Colonic mucosa (tissue), 4 donors: ENCODE data around the gene COX17. TPM values are rescaled to one million over a fixed set of nuclear protein-coding genes. Genes with fewer than 3 reads are reported as not detected.

Source experiments
- DNase-seq: peaks from one replicate; pipeline ENCODE4 v3.0.0-alpha.2; 2020
- H3K27ac ChIP-seq: fragments of 200-600 bp; one replicate; pipeline ENCODE4 v1.8.0; 2021
- H3K27me3 ChIP-seq: fragments of 200-600 bp; one replicate; pipeline ENCODE4 v1.8.0; 2021
- H3K36me3 ChIP-seq: fragments of 200-600 bp; one replicate; pipeline ENCODE4 v1.8.0; 2021
- H3K4me1 ChIP-seq: fragments of 200-600 bp; one replicate; pipeline ENCODE4 v1.8.0; 2021; ENCODE audit warnings: mild to moderate bottlenecking
- H3K4me3 ChIP-seq: fragments of 200-600 bp; one replicate; pipeline ENCODE4 v1.8.0; 2021
- H3K9ac ChIP-seq, 2 donors: one replicate each; pipeline ENCODE4 v1.7.0; 2013; ENCODE audit warnings: control low read depth in 2 of 2, low read depth in 2 of 2, low read length in 2 of 2
- H3K9me3 ChIP-seq: fragments of 200-600 bp; one replicate; pipeline ENCODE4 v1.8.0; 2021
- intact Hi-C: fragments of 100-400 bp; cut with DNase I; formaldehyde crosslinking; loops from one replicate; pipeline ENCODE4 v1.14.1; 2022
- total RNA-seq, 2 donors: library from RNA; stranded (reverse); fragmentation: NEBNext Ultra II Directional in 1 of 2; extraction: Animal tissue kit (Norgen Biotek cat#: 25700) in 1 of 2; gene quantifications; one replicate each; pipeline ENCODE4 v1.2.1, GENCODE V29; 2021
- TF ChIP-seq, protein P1 (sequence below): fragments of 200-600 bp; IDR thresholded peaks from one replicate; pipeline ENCODE4 v1.8.0; 2022; ENCODE audit warnings: antibody characterized with exemption, mild to moderate bottlenecking
- donor health status: healthy.
- donor health status: DM: no; HTN: no; CAD: no.
- donor health status: DM: no; HTN: no; CAD: no.

The COX17 gene
- total RNA-seq, 2 donors from 2014 or later: 53.5 to 64.5 TPM

DNA sequence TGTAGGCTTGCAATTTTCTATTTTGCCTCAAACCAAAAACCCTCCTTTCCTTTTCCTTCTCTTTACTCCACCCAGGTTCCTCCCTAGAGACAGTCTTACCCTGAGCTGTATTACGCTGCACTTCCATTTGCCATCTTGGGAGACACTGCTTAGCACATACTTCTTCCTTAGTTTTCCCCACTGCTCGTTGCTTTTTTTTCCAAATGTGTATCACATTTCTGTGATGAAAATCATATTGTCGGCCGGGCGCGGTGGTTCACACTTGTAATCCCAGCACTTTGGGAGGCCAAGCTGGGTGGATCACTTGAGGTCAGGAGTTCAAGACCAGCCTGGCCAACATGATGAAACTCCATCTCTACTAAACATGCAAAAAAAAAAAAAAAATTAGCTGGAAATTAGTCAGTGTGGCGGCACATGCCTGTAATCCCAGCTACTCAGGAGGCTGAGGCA is 46.3 kb downstream of the COX17 start:
- Histone ChIP-seq H3K27ac (peak overlapping the region; percentile 32), H3K9me3 (no peaks in the 10 kb centered on the region), H3K4me3 (no peak overlapping the region), H3K9ac (no peak overlapping the region), H3K27me3 (no peaks in the 10 kb centered on the region), H3K36me3 (no peaks in the 10 kb centered on the region), H3K4me1 (no peaks in the 10 kb centered on the region)
- no peak for DNase-seq
- TF ChIP-seq, protein P1, sequence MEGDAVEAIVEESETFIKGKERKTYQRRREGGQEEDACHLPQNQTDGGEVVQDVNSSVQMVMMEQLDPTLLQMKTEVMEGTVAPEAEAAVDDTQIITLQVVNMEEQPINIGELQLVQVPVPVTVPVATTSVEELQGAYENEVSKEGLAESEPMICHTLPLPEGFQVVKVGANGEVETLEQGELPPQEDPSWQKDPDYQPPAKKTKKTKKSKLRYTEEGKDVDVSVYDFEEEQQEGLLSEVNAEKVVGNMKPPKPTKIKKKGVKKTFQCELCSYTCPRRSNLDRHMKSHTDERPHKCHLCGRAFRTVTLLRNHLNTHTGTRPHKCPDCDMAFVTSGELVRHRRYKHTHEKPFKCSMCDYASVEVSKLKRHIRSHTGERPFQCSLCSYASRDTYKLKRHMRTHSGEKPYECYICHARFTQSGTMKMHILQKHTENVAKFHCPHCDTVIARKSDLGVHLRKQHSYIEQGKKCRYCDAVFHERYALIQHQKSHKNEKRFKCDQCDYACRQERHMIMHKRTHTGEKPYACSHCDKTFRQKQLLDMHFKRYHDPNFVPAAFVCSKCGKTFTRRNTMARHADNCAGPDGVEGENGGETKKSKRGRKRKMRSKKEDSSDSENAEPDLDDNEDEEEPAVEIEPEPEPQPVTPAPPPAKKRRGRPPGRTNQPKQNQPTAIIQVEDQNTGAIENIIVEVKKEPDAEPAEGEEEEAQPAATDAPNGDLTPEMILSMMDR: no peak
- intact Hi-C loops: no loop called here

DNA sequence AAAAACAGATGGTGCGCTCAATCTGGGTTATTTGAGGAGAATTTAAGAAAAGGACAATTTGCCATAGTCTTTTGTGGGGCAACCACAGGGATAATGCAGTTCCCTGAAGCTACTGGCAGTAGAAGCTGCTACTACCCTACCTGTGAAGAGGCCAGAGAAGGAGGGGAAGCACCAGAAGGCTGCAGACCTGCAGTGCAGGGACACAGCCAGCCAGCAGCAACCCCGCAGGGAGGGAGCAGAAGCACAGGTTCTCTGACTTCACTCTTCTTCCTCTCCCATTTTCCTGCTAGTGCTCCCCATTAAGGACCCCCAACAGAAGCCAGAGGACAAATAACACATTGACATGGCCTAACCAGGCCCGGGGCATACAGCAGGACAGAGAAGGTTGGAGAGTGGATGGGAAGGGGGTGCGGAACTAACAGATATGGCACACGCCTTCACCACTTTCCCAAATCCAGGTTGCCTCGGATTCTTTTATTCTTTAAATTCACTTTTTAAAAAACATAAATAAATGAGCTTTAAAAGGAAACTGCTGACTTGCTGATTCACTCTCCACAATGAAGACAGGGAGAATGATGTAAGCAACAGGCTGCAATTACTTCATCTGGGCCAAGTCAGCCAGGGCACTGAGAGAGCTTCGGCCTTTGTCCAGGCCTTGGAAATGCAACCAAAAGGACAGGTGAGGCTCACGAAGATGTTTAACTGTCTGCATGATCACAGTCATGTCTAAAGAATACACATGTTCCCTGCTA is 46.9 kb downstream of the COX17 start:
- TF ChIP-seq, protein P1: no peak
- no peaks in the 10 kb centered on the region for H3K36me3 ChIP-seq
- H3K4me1 ChIP-seq: no peaks in the 10 kb centered on the region
- H3K4me3 ChIP-seq: no peak overlapping the region
- H3K27ac ChIP-seq: peak overlapping the region; percentile 32
- no peak overlapping the region for H3K9ac ChIP-seq
- DNase-seq: no peak
- intact Hi-C loops: no loop called here
- H3K27me3 ChIP-seq: no peaks in the 10 kb centered on the region
- no peaks in the 10 kb centered on the region for H3K9me3 ChIP-seq

DNA sequence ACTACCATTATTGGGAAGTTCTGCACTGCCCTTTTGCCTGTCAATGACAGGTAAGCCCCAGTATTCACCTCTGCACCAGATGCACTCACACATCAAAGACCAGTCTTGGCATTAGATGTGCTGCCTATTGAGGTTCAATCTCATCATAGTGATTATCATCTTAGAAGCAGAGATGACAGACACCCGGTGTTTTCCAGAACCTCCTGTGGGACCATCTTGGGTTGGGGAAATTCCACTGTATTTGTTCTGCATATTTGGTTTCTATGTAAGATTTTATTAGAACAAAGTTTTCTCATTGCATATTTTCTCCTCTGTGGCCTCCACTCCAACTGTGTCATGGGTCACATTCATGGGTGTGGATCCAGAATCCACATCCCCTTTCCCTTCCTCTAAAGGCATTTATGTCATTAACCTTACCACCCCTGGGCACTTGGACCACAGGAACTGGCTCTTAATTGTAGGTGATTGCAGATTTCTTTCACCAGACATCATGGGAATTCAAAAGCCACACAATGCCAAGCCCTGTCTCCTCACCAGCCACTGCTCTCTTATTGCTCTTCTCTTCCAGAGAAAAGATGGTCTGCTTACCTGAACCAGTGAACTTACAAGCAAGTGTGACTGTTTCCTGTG is 48.3 kb downstream of the COX17 start:
- H3K4me1 ChIP-seq: no peaks in the 10 kb centered on the region
- no peaks in the 10 kb centered on the region for H3K27me3 ChIP-seq
- H3K27ac ChIP-seq: no peak overlapping the region
- no peak overlapping the region for H3K9ac ChIP-seq
- intact Hi-C loops: no loop called here
- TF ChIP-seq, protein P1: no peak
- no peaks in the 10 kb centered on the region for H3K36me3 ChIP-seq
- H3K9me3 ChIP-seq: no peaks in the 10 kb centered on the region
- no peak overlapping the region for H3K4me3 ChIP-seq
- DNase-seq: no peak

DNA sequence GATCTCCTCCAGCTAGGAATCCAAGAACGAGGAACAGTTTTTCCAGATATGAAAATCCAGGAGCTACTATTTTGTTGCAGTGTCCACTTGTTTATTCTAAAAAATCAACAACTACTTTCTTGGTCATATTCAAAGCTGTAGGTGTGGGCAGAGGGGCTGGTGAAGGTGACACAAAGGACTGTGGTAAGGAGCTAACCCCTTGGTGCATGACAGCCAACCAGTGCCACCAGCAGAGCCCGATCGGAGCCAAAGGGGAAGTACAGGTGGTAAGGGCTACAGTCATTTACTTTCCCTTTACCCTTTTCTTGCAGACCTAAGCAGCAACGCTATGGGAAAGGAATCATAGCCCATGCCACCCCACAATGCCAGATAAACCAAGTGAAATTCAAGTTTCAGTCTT is 48.8 kb downstream of the COX17 start:
- Histone ChIP-seq H3K9ac (no peak overlapping the region), H3K9me3 (no peaks in the 10 kb centered on the region), H3K36me3 (no peaks in the 10 kb centered on the region), H3K4me3 (no peak overlapping the region), H3K4me1 (no peaks in the 10 kb centered on the region), H3K27me3 (no peaks in the 10 kb centered on the region), H3K27ac (no peak overlapping the region)
- no peak for DNase-seq
- intact Hi-C loops: no loop called here
- TF ChIP-seq, protein P1: no peak

DNA sequence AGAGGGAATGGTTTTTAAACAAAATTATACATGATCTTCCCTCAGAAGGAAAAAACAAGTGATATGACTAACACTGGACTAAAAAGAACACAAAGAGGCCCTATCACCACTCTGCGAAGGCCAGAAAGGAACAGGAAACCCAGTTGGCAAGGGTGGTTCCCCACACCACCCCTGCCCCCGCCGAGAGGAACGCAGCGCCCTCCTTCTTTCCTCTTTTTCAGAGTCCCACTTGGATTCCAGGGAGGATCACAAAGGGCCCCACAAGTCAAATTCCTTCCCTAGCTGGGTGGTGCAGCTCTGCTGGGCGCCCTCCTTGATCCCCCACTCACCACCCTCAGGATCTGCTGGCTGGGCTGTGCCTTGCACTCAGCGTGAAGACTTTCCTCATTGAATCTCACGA is 49.7 kb downstream of the COX17 start:
- Histone ChIP-seq H3K4me1 (no peaks in the 10 kb centered on the region), H3K36me3 (no peaks in the 10 kb centered on the region), H3K27ac (no peak overlapping the region), H3K27me3 (no peaks in the 10 kb centered on the region), H3K9ac (no peak overlapping the region), H3K4me3 (no peak overlapping the region), H3K9me3 (no peaks in the 10 kb centered on the region)
- no peak for DNase-seq
- TF ChIP-seq, protein P1: no peak
- intact Hi-C loops: no loop called here
